Sigmoid colon (tissue), 4 donors: ENCODE measurements around the gene CPLX4.

Experiments
- EP300 ChIP-seq, 4 donors: sonication (generic); formaldehyde crosslinking; IDR thresholded peaks; one replicate each; pipeline ENCODE4 v1.6.1; 2017; ENCODE audit warnings: antibody characterized with exemption in 4 of 4
- POLR2AphosphoS5 ChIP-seq, 4 donors: sonication (generic); formaldehyde crosslinking; IDR thresholded peaks; one replicate each; pipeline ENCODE4 v1.6.1; 2017; ENCODE audit warnings: antibody characterized with exemption in 4 of 4
- TF ChIP-seq, protein P1 (sequence below), 4 experiments: fragments of 450-650 bp in 3 of 4; fragments of 200-600 bp in 1 of 4; IDR thresholded peaks; one replicate each; pipeline ENCODE4 v1.5.1; 2016 to 2019; ENCODE audit warnings: antibody characterized with exemption in 4 of 4, mild to moderate bottlenecking in 3 of 4, moderate library complexity in 2 of 4

GRCh38 chr18:59300676-59301285 lies 17.7 kb downstream of the CPLX4 start:
- TF ChIP-seq, protein P1, sequence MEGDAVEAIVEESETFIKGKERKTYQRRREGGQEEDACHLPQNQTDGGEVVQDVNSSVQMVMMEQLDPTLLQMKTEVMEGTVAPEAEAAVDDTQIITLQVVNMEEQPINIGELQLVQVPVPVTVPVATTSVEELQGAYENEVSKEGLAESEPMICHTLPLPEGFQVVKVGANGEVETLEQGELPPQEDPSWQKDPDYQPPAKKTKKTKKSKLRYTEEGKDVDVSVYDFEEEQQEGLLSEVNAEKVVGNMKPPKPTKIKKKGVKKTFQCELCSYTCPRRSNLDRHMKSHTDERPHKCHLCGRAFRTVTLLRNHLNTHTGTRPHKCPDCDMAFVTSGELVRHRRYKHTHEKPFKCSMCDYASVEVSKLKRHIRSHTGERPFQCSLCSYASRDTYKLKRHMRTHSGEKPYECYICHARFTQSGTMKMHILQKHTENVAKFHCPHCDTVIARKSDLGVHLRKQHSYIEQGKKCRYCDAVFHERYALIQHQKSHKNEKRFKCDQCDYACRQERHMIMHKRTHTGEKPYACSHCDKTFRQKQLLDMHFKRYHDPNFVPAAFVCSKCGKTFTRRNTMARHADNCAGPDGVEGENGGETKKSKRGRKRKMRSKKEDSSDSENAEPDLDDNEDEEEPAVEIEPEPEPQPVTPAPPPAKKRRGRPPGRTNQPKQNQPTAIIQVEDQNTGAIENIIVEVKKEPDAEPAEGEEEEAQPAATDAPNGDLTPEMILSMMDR (IDR thresholded peaks at IDR 0.05): no peak
- TF ChIP-seq POLR2AphosphoS5 (IDR thresholded peaks at IDR 0.05) (no peak), EP300 (IDR thresholded peaks at IDR 0.05) (no peak)
